Astrocyte of the cerebellum (primary cell): ENCODE results near the gene CLASP1.

ENCODE experiments used
- DNase-seq: peaks from one replicate; pipeline ENCODE4 v3.0.0-alpha.2; 2011; ENCODE audit warnings: low read depth
- H3K4me3 ChIP-seq: 2 replicates; pipeline ENCODE4 v1.5.1; 2011; ENCODE audit warnings: mild to moderate bottlenecking, low read depth, low read length, moderate library complexity
- CTCF ChIP-seq: IDR thresholded peaks from 2 replicates; pipeline ENCODE4 v1.5.1; 2012; ENCODE audit warnings: low read length, low read depth, moderate library complexity, mild to moderate bottlenecking; ENCODE audit errors: missing control alignments
- in situ Hi-C: cut with HindIII; loops from 2 replicates; pipeline ENCODE4 v1.10.0; 2017; ENCODE audit warnings: low sequenced_read_pairs

Gene CLASP1

GRCh38 chr2:121288454-121289231 is 360.6 kb downstream of the CLASP1 start:
- in situ Hi-C loops, result no loop called here
- no peak for DNase-seq
- no peak for TF ChIP-seq CTCF
- no peak overlapping the region for H3K4me3 ChIP-seq

- TF ChIP-seq CTCF, result no peak
- DNase-seq, result no peak
- no peak overlapping the region for H3K4me3 ChIP-seq
- in situ Hi-C loops, result no loop called here
These were observed 361.3 kb downstream of the CLASP1 start for GRCh38 chr2:121287956-121288355.
